Measurements from ENCODE around the gene WNT9B. TPM values are rescaled to one million over a fixed set of nuclear protein-coding genes. Genes with fewer than 3 reads are reported as not detected.

The WNT9B gene
- not detected for total RNA-seq
- polyA plus RNA-seq: not detected

GRCh38 chr17:46851029-46851741 lies at the start of gene WNT9B:
WNT9B (plus strand) TSS chr17:46851583; CDS start chr17:46851639, 56 bp downstream.
- CTCF ChIA-PET (ENCODE audit: partially characterized antibody): no interaction called here
- Histone ChIP-seq H3K4me1 (ENCODE audit: insufficient read depth, low read length) (peaks cover 8% of the 10 kb centered on the region), H3K27ac (ENCODE audit: low read depth, low read length) (no peak within 1 kb of the TSS), H3K27me3 (ENCODE audit: insufficient read depth, low read length) (peaks cover 26% of the 10 kb centered on the region), H3K9me3 (ENCODE audit: control insufficient read depth in 1 of 2, low read length in 2 of 2) (no peaks in the 10 kb centered on the region), H3K36me3 (ENCODE audit: insufficient read depth, low read length) (no peaks in the 10 kb centered on the region), H3K4me3 (ENCODE audit: low read length in 2 of 2) (peak within 1 kb of the TSS in 1 of 2 donors; percentile 14)
- Mint-ChIP-seq H3K4me1 (peaks cover 6 to 15% (median 11%) of the 10 kb centered on the region in 4 donors), H3K27me3 (peaks cover 44 to 68% of the 10 kb centered on the region in 2 donors), H3K36me3 (no peaks in the 10 kb centered on the region), H3K27ac (no peak within 1 kb of the TSS), H3K4me3 (peak within 1 kb of the TSS; percentile 44 to 76 (median 64)), H3K9me3 (peaks cover 0 to 2% (median 0%) of the 10 kb centered on the region in 8 donors)
- POLR2A ChIA-PET (ENCODE audit: partially characterized antibody): no interaction called here
- intact Hi-C loops (cut with micrococcal nuclease): no loop called here
- no peak for DNase-seq

GRCh38 chr17:46802800-46803199 lies 48.6 kb upstream of the WNT9B start:
- Mint-ChIP-seq H3K27ac (no peak overlapping the region), H3K4me1 (no peaks in the 10 kb centered on the region), H3K36me3 (no peaks in the 10 kb centered on the region), H3K4me3 (no peak overlapping the region), H3K9me3 (no peaks in the 10 kb centered on the region), H3K27me3 (peaks cover 3 to 9% of the 10 kb centered on the region in 2 donors)
- POLR2A ChIA-PET (ENCODE audit: partially characterized antibody): no interaction called here
- Histone ChIP-seq H3K36me3 (ENCODE audit: insufficient read depth, low read length) (no peaks in the 10 kb centered on the region), H3K4me1 (ENCODE audit: insufficient read depth, low read length) (no peaks in the 10 kb centered on the region), H3K27me3 (ENCODE audit: insufficient read depth, low read length) (no peaks in the 10 kb centered on the region), H3K4me3 (ENCODE audit: low read length in 2 of 2) (no peak overlapping the region), H3K9me3 (ENCODE audit: control insufficient read depth in 1 of 2, low read length in 2 of 2) (no peaks in the 10 kb centered on the region), H3K27ac (ENCODE audit: low read depth, low read length) (no peak overlapping the region)
- CTCF ChIA-PET (ENCODE audit: partially characterized antibody): no interaction called here
- intact Hi-C loops (cut with micrococcal nuclease): no loop called here
- DNase-seq: no peak

GRCh38 chr17:46803544-46803943 lies 47.8 kb upstream of the WNT9B start:
- H3K27ac Mint-ChIP-seq: no peak overlapping the region
- no peaks in the 10 kb centered on the region for H3K36me3 Mint-ChIP-seq
- Histone ChIP-seq H3K36me3 (ENCODE audit: insufficient read depth, low read length) (no peaks in the 10 kb centered on the region), H3K27ac (ENCODE audit: low read depth, low read length) (no peak overlapping the region), H3K4me1 (ENCODE audit: insufficient read depth, low read length) (no peaks in the 10 kb centered on the region), H3K27me3 (ENCODE audit: insufficient read depth, low read length) (no peaks in the 10 kb centered on the region), H3K4me3 (ENCODE audit: low read length in 2 of 2) (no peak overlapping the region), H3K9me3 (ENCODE audit: control insufficient read depth in 1 of 2, low read length in 2 of 2) (no peaks in the 10 kb centered on the region)
- peaks cover 3 to 9% of the 10 kb centered on the region in 2 donors for H3K27me3 Mint-ChIP-seq
- no peak overlapping the region for H3K4me3 Mint-ChIP-seq
- no peaks in the 10 kb centered on the region for H3K4me1 Mint-ChIP-seq
- ChIA-PET POLR2A (ENCODE audit: partially characterized antibody) (no interaction called here), CTCF (ENCODE audit: partially characterized antibody) (no interaction called here)
- intact Hi-C loops (cut with micrococcal nuclease): no loop called here
- no peaks in the 10 kb centered on the region for H3K9me3 Mint-ChIP-seq
- no peak for DNase-seq

GRCh38 chr17:46805771-46806170 lies 45.6 kb upstream of the WNT9B start:
- intact Hi-C loops (cut with micrococcal nuclease): no loop called here
- H3K4me1 ChIP-seq (ENCODE audit: insufficient read depth, low read length): no peaks in the 10 kb centered on the region
- H3K9me3 Mint-ChIP-seq: no peaks in the 10 kb centered on the region

GRCh38 chr17:46809110-46809571 lies 42.2 kb upstream of the WNT9B start:
- no peak overlapping the region for H3K4me3 Mint-ChIP-seq
- Histone ChIP-seq H3K36me3 (ENCODE audit: insufficient read depth, low read length) (no peaks in the 10 kb centered on the region), H3K27ac (ENCODE audit: low read depth, low read length) (no peak overlapping the region), H3K9me3 (ENCODE audit: control insufficient read depth in 1 of 2, low read length in 2 of 2) (no peaks in the 10 kb centered on the region), H3K4me1 (ENCODE audit: insufficient read depth, low read length) (no peaks in the 10 kb centered on the region), H3K4me3 (ENCODE audit: low read length in 2 of 2) (no peak overlapping the region), H3K27me3 (ENCODE audit: insufficient read depth, low read length) (peaks cover 11% of the 10 kb centered on the region)
- peaks cover 9 to 36% of the 10 kb centered on the region in 2 donors for H3K27me3 Mint-ChIP-seq
- H3K4me1 Mint-ChIP-seq: no peaks in the 10 kb centered on the region
- H3K9me3 Mint-ChIP-seq: no peaks in the 10 kb centered on the region
- POLR2A ChIA-PET (ENCODE audit: partially characterized antibody): no interaction called here
- intact Hi-C loops (cut with micrococcal nuclease): no loop called here
- no peaks in the 10 kb centered on the region for H3K36me3 Mint-ChIP-seq
- no peak for DNase-seq
- H3K27ac Mint-ChIP-seq: no peak overlapping the region
- CTCF ChIA-PET (ENCODE audit: partially characterized antibody): no interaction called here

More at GRCh38 chr17:46805771-46806170, 45.6 kb upstream of the WNT9B start:
- no peak overlapping the region for H3K27ac ChIP-seq (ENCODE audit: low read depth, low read length)
- no peaks in the 10 kb centered on the region for H3K9me3 ChIP-seq (ENCODE audit: control insufficient read depth in 1 of 2, low read length in 2 of 2)
- CTCF ChIA-PET (ENCODE audit: partially characterized antibody): interaction anchor here (0.8 kb wide), 1 partner anchor 20 kb away, joined by 3 read pairs; no protein-coding TSS in a partner anchor
- H3K36me3 ChIP-seq (ENCODE audit: insufficient read depth, low read length): no peaks in the 10 kb centered on the region
- Mint-ChIP-seq H3K4me1 (no peaks in the 10 kb centered on the region), H3K27me3 (peaks cover 2 to 10% of the 10 kb centered on the region in 2 donors), H3K36me3 (no peaks in the 10 kb centered on the region), H3K27ac (no peak overlapping the region), H3K4me3 (no peak overlapping the region)
- H3K4me3 ChIP-seq (ENCODE audit: low read length in 2 of 2): no peak overlapping the region
- no peaks in the 10 kb centered on the region for H3K27me3 ChIP-seq (ENCODE audit: insufficient read depth, low read length)
- POLR2A ChIA-PET (ENCODE audit: partially characterized antibody): no interaction called here
- no peak for DNase-seq

- intact Hi-C loops (cut with micrococcal nuclease): no loop called here
- Histone ChIP-seq H3K36me3 (ENCODE audit: insufficient read depth, low read length) (no peaks in the 10 kb centered on the region), H3K9me3 (ENCODE audit: control insufficient read depth in 1 of 2, low read length in 2 of 2) (no peaks in the 10 kb centered on the region), H3K4me1 (ENCODE audit: insufficient read depth, low read length) (no peaks in the 10 kb centered on the region), H3K4me3 (ENCODE audit: low read length in 2 of 2) (no peak overlapping the region), H3K27me3 (ENCODE audit: insufficient read depth, low read length) (peaks cover 15% of the 10 kb centered on the region), H3K27ac (ENCODE audit: low read depth, low read length) (no peak overlapping the region)
- H3K9me3 Mint-ChIP-seq: no peaks in the 10 kb centered on the region
- ChIA-PET POLR2A (ENCODE audit: partially characterized antibody) (no interaction called here), CTCF (ENCODE audit: partially characterized antibody) (no interaction called here)
- H3K4me3 Mint-ChIP-seq: no peak overlapping the region
- H3K27me3 Mint-ChIP-seq: peaks cover 19 to 42% of the 10 kb centered on the region in 2 donors
- peak overlapping the region in 1 of 7 donors; percentile 50 for H3K27ac Mint-ChIP-seq
- no peaks in the 10 kb centered on the region for H3K4me1 Mint-ChIP-seq
- H3K36me3 Mint-ChIP-seq: no peaks in the 10 kb centered on the region
- no peak for DNase-seq
Measured at GRCh38 chr17:46810837-46811236, 40.5 kb upstream of the WNT9B start.

GRCh38 chr17:46811978-46812583 lies 39.3 kb upstream of the WNT9B start:
- peaks cover 3% of the 10 kb centered on the region for H3K4me1 ChIP-seq (ENCODE audit: insufficient read depth, low read length)
- no peaks in the 10 kb centered on the region for H3K4me1 Mint-ChIP-seq
- no peaks in the 10 kb centered on the region for H3K36me3 ChIP-seq (ENCODE audit: insufficient read depth, low read length)
- CTCF ChIA-PET (ENCODE audit: partially characterized antibody): no interaction called here
- H3K4me3 ChIP-seq (ENCODE audit: low read length in 2 of 2): no peak overlapping the region
- POLR2A ChIA-PET (ENCODE audit: partially characterized antibody): no interaction called here
- no peak for DNase-seq
- no peak overlapping the region for H3K4me3 Mint-ChIP-seq
- no peak overlapping the region for H3K27ac Mint-ChIP-seq
- H3K9me3 Mint-ChIP-seq: peaks cover 0 to 2% (median 0%) of the 10 kb centered on the region in 8 donors
- H3K27ac ChIP-seq (ENCODE audit: low read depth, low read length): no peak overlapping the region
- intact Hi-C loops (cut with micrococcal nuclease): no loop called here
- no peaks in the 10 kb centered on the region for H3K9me3 ChIP-seq (ENCODE audit: control insufficient read depth in 1 of 2, low read length in 2 of 2)
- peaks cover 26% of the 10 kb centered on the region for H3K27me3 ChIP-seq (ENCODE audit: insufficient read depth, low read length)
- peaks cover 29 to 54% of the 10 kb centered on the region in 2 donors for H3K27me3 Mint-ChIP-seq
- H3K36me3 Mint-ChIP-seq: no peaks in the 10 kb centered on the region

All from CD4-positive, alpha-beta memory T cell (primary cell).